ENCODE data around the gene GHR.

GHR gene

DNA sequence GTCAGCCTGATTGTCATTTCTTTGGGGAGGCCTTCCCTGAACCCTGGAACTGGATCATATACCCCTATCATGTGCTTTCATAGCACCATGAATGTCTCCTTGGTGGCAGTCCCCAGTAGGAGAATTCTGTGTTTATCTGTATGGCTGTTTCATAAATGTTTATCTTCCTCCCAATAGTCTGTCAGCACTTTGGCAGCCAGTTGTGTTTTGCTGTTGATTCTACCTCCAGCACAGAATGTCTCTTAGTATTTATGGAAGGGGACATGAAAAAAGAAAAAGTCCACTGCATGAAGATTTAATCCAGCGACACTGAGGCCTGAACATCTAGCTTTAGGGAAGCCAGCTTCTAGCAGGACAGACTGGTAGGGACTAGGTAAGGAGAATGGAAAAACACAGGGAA is 38.3 kb downstream of the GHR start:
- DNase-seq (ENCODE audit: low read depth in 2 of 3, low spot score in 2 of 3) = no peak

GRCh38 chr5:42462083-42462482 is 38.8 kb downstream of the GHR start:
- DNase-seq (ENCODE audit: low read depth in 2 of 3, low spot score in 2 of 3) = no peak

DNA sequence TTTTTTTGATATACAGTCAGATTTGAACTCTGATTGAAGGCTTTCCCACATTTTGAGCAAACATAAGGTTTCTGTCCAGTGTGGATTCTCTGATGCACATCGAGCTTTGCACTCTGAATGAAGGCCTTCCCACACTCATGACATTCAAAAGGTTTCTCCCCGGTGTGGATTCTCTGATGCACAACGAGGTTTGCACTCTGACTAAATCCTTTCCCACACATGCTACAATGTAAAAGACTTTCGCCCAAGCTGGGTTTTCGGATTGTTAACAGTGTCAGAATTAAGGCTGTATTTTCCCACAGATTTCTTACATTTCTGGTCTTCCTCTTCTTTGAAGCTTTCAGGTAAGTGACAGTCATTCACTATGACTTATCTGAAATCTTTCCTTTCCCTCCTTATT is 44.3 kb downstream of the GHR start:
- DNase-seq (ENCODE audit: low read depth in 2 of 3, low spot score in 2 of 3) = no peak

DNA sequence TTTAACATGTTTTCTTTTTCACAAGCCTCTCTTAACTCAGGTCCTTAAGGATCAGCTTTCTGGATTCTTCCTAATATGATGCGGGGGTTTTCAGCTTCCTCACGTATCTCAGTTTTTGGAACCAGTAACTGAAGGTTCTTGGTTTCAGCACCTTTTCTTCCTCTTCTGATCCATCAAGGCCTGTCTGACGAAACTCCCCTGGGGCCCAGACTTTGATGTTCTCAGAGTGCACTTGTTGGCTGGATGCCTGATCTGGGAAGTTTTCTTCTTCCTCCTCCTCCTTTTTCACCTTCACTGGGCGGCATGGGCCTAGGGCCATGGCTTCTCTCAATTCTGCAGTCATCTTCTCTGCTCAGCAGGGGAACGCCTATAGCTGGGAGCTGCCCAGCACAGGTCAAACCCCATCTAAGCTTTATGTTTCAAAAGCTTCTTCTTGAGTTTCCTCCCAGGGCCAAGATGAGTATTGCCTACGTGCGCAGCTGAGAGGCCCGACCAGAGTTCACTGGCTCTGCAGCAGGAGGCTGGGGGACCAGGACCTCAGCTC is 44.8 kb downstream of the GHR start:
- no peak for DNase-seq (ENCODE audit: low read depth in 2 of 3, low spot score in 2 of 3)

DNA sequence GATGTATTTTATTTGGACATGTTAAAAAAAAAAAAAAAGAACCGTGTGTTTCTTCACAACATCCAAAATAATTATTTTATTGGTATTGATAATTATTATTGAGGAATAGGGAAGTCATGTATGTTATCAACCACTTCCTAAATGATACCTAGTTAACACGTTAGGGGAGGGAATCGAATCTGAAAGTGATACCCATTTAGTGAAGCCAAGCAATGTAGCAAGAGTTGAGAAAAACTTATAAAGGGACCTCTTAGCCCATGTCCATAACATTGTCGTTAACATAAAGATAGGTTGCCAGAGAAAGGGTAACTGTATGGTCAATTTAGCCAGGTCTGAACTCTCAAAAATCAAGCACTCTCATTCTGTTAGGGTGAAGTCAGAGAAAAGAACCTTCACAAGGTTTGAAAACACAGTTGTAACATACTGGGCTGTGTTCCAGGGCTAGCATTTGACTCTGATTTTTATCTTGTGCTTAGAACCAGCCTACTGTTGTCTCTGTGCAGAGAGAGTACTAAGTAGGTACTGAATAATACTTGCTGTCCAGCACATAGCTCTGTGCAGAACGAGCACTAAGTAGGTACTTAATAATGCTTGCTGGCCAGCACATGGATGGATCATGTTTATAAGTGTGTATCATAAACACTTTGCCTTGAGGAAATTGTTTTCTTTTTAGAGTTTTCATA is 60.4 kb downstream of the GHR start:
- DNase-seq (ENCODE audit: low read depth in 2 of 3, low spot score in 2 of 3) = no peak

GRCh38 chr5:42487077-42487476 is 63.8 kb downstream of the GHR start:
- no peak for DNase-seq (ENCODE audit: low read depth in 2 of 3, low spot score in 2 of 3)

GRCh38 chr5:42487821-42488220 is 64.6 kb downstream of the GHR start:
- DNase-seq (ENCODE audit: low read depth in 2 of 3, low spot score in 2 of 3) = no peak

GRCh38 chr5:42490831-42491230 is 67.6 kb downstream of the GHR start:
- no peak for DNase-seq (ENCODE audit: low read depth in 2 of 3, low spot score in 2 of 3)

DNA sequence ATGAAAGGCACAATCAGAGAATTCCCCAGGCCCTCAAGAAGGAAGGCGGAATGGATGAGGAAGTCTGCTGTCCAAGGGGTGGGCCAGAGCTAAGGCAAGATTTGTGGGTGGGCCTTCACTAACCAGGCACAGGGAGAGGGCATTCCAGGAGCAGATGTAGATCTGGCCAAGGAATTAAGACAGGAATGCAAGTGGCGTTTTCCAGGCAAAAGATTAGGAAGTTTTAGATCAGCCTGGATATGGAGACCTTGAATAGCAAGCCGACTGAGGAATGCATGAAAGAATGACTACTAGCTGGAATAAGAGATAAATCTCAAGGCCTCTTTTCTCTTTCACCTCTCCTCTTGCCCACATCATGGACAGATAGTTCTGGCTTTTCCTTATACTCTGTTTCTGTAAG is 68.5 kb downstream of the GHR start:
- no peak for DNase-seq (ENCODE audit: low read depth in 2 of 3, low spot score in 2 of 3)

- DNase-seq (ENCODE audit: low read depth in 2 of 3, low spot score in 2 of 3) = no peak
These were observed 69.7 kb downstream of the GHR start for GRCh38 chr5:42492974-42493373.

- DNase-seq (ENCODE audit: low read depth in 2 of 3, low spot score in 2 of 3) = no peak
These were observed 71.2 kb downstream of the GHR start for GRCh38 chr5:42494414-42494813.

- no peak for DNase-seq (ENCODE audit: low read depth in 2 of 3, low spot score in 2 of 3)
These were observed 72.7 kb downstream of the GHR start for GRCh38 chr5:42495914-42496313.

- no peak for DNase-seq (ENCODE audit: low read depth in 2 of 3, low spot score in 2 of 3)
These were observed 73.3 kb downstream of the GHR start for GRCh38 chr5:42496397-42497156.

GRCh38 chr5:42498000-42498399 is 74.8 kb downstream of the GHR start:
- DNase-seq (ENCODE audit: low read depth in 2 of 3, low spot score in 2 of 3) = no peak

DNA sequence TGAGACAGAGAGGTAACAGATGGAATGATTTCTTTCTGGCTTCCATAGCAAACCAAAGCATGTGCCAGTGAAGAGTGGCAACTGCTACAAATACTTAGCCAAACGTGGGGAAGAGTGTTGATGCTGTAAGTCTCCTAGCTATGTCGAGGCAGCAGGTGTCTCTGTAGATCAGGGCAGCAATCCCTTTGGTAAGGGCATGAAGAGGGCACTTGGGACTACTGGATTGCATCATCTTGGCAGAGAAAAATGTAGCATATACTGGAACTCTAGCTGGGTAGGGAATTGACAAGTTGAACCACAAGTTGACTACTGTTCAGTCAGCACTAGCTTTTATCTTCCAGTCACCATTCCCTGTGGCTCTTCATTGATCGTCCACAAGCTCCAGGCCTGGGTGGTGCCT is 75.8 kb downstream of the GHR start:
- DNase-seq (ENCODE audit: low read depth in 2 of 3, low spot score in 2 of 3) = no peak

DNA sequence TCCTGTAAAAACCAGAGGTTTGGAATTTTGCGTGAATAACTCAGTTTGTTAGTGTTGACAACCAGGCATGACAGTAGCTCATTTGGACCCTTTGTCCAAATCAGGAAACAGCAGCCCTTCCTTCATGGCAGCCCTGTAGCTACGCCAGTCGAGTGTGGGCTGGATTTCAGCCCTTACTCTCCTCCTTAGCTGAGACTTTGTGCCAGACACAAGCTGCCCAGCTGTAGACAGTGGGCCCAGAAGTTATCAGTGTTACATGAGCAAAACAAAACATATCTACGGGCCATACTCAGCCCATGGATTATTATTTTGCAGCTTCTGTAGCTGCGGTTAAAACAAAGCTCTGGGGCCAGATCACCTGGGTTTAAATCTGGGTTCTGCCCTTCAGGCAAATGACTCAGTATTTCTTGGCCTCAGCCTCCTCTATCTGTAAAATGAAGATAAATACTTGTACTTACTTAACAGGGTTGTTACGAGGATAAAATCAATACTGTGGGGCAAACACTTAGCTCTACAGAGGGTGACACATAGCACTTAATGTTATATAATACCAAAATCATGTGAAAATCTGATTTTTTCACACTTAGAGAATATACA is 76.9 kb downstream of the GHR start:
- no peak for DNase-seq (ENCODE audit: low read depth in 2 of 3, low spot score in 2 of 3)

GRCh38 chr5:42502613-42503470 is 79.6 kb downstream of the GHR start:
- DNase-seq (ENCODE audit: low read depth in 2 of 3, low spot score in 2 of 3) = no peak

GRCh38 chr5:42506662-42507061 is 83.4 kb downstream of the GHR start:
- DNase-seq (ENCODE audit: low read depth in 2 of 3, low spot score in 2 of 3) = no peak

GRCh38 chr5:42507451-42508097 is 84.3 kb downstream of the GHR start:
- no peak for DNase-seq (ENCODE audit: low read depth in 2 of 3, low spot score in 2 of 3)

- DNase-seq (ENCODE audit: low read depth in 2 of 3, low spot score in 2 of 3) = no peak
These were observed 90.0 kb downstream of the GHR start for GRCh38 chr5:42513246-42513645.

DNA sequence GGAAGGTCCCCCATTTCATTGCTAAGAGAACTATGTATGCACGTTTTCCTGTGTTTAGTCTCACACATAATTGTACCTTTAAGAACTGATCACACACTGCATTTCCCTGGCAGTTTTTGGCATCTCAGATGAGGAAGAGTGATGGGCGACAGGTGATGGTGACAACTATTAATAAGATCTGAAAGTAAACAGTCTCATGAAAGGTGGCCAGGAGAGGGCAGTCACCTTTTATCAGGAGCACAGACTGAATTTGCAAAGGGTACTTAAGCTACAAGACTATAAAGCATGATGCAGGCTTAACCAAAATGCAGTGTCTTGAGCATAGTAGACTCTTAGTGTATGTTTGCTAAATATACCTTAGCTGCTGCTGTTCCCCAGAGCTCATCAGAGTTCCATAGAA is 91.5 kb downstream of the GHR start:
- DNase-seq (ENCODE audit: low read depth in 2 of 3, low spot score in 2 of 3) = no peak

Data from activated CD8-positive, alpha-beta memory T cell treated with anti-CD3 and anti-CD28 coated beads for 48 hours (primary cell).